ENCODE data around the gene PRSS27. TPM values are rescaled to one million over a fixed set of nuclear protein-coding genes. Genes with fewer than 3 reads are reported as not detected.

PRSS27 gene
- total and polyA plus RNA-seq, 2 of the 4 experiments (the other 2 are of a cell fraction) = under 0.01 to 0.58 TPM

DNA sequence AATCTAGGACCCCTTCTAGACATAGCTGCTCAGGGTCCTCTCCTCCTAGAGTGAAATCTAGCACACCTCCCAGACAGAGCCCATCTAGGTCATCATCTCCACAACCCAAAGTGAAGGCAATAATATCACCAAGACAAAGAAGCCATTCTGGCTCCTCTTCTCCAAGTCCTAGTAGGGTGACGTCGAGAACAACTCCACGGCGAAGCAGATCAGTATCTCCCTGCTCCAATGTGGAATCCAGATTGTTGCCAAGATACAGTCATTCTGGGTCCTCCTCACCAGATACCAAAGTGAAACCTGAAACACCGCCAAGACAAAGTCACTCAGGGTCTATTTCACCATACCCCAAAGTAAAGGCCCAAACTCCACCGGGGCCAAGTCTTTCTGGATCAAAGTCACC, 43.1 kb upstream of the PRSS27 start:
- Histone ChIP-seq H3K9me3 (ENCODE audit: control insufficient read depth, insufficient read depth, low read length) (no peaks in the 10 kb centered on the region; the same call in 1 of the 2 replicates), H3K36me3 (ENCODE audit: control insufficient read depth, insufficient read depth, low read length) (peaks cover 90% of the 10 kb centered on the region), H3K79me1 (ENCODE audit: low read depth in 1 of 2, low read length in 2 of 2) (peaks cover 57 to 91% of the 10 kb centered on the region in 2 experiments), H4K8ac (ENCODE audit: low read depth in 2 of 2, low read length in 2 of 2) (no peak overlapping the region), H2BK15ac (ENCODE audit: low read depth, low read length) (no peak overlapping the region), H3K9me1 (ENCODE audit: insufficient read depth, low read length) (no peaks in the 10 kb centered on the region; the same call in 1 of the 2 replicates), H3K27ac (ENCODE audit: insufficient read depth, low read length) (no peak overlapping the region), H2AFZ (replicated peaks; ENCODE audit: low read length, poor library complexity) (no peak overlapping the region), H3K4me1 (ENCODE audit: control insufficient read depth, insufficient read depth, low read length) (no peaks in the 10 kb centered on the region), H2AK9ac (replicated peaks; ENCODE audit: low read depth, low read length, poor library complexity) (no peak overlapping the region), H3K4me2 (ENCODE audit: low read depth, low read length) (no peak overlapping the region), H3K14ac (replicated peaks; ENCODE audit: low read depth, low read length) (no peak overlapping the region), H4K20me1 (ENCODE audit: insufficient read depth, low read length) (peaks cover 81% of the 10 kb centered on the region), H4K5ac (ENCODE audit: low read depth, low read length) (no peak overlapping the region), H3K4me3 (ENCODE audit: insufficient read depth, low read depth, low read length) (no peak overlapping the region), H2BK20ac (ENCODE audit: low read depth, low read length) (no peak overlapping the region), H2AK5ac (ENCODE audit: low read depth, low read length) (no peak overlapping the region), H3K18ac (ENCODE audit: low read depth, low read length) (no peak overlapping the region), H3K23ac (ENCODE audit: low read depth, low read length) (no peak overlapping the region), H3K9ac (ENCODE audit: low read depth, low read length) (no peak overlapping the region), H3K56ac (ENCODE audit: extremely low read depth, insufficient read depth, low read length) (no peak overlapping the region), H2BK120ac (ENCODE audit: low read depth, low read length) (no peak overlapping the region), H3K4ac (ENCODE audit: low read depth, low read length) (no peak overlapping the region), H2BK5ac (ENCODE audit: low read depth, low read length, poor library complexity, severe bottlenecking) (no peak overlapping the region), H3K27me3 (ENCODE audit: control insufficient read depth, insufficient read depth, low read length) (no peaks in the 10 kb centered on the region), H4K91ac (ENCODE audit: insufficient read depth, low read depth, low read length) (no peak overlapping the region)
- BruUV-seq (replicated peaks) = no TSS peak
- no peak for TF ChIP-seq RAD21 (IDR thresholded peaks at IDR 0.05; ENCODE audit: low read length)
- ChIA-PET POLR2A (ENCODE audit: unreplicated experiment) (interaction anchor here (0.7 kb wide), 1 partner anchor 10 kb away, joined by 3 read pairs; the partner anchor contains the start of gene SRRM2), CTCF (no interaction called here)
- ATAC-seq (ENCODE audit: low read depth) (no peak), DNase-seq (no peak)
- dilution Hi-C loops (cut with HindIII; ENCODE audit: low sequenced_read_pairs, unreplicated experiment) (no loop called here), in situ Hi-C loops (cut with MboI; ENCODE audit: low sequenced_read_pairs) (no loop called here), intact Hi-C loops (cut with micrococcal nuclease) (no loop called here)
- WGBS, 2 experiments (ENCODE audit: extremely low coverage in 2 of 2, insufficient read length in 1 of 2) = 100% methylated on average over 2 of the region's 6 CpGs; no CpG with 5 or more reads in 1 of the 2 experiments
